ENCODE data around the gene CTPS1.

CTPS1 gene, protein sequence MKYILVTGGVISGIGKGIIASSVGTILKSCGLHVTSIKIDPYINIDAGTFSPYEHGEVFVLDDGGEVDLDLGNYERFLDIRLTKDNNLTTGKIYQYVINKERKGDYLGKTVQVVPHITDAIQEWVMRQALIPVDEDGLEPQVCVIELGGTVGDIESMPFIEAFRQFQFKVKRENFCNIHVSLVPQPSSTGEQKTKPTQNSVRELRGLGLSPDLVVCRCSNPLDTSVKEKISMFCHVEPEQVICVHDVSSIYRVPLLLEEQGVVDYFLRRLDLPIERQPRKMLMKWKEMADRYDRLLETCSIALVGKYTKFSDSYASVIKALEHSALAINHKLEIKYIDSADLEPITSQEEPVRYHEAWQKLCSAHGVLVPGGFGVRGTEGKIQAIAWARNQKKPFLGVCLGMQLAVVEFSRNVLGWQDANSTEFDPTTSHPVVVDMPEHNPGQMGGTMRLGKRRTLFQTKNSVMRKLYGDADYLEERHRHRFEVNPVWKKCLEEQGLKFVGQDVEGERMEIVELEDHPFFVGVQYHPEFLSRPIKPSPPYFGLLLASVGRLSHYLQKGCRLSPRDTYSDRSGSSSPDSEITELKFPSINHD

DNA sequence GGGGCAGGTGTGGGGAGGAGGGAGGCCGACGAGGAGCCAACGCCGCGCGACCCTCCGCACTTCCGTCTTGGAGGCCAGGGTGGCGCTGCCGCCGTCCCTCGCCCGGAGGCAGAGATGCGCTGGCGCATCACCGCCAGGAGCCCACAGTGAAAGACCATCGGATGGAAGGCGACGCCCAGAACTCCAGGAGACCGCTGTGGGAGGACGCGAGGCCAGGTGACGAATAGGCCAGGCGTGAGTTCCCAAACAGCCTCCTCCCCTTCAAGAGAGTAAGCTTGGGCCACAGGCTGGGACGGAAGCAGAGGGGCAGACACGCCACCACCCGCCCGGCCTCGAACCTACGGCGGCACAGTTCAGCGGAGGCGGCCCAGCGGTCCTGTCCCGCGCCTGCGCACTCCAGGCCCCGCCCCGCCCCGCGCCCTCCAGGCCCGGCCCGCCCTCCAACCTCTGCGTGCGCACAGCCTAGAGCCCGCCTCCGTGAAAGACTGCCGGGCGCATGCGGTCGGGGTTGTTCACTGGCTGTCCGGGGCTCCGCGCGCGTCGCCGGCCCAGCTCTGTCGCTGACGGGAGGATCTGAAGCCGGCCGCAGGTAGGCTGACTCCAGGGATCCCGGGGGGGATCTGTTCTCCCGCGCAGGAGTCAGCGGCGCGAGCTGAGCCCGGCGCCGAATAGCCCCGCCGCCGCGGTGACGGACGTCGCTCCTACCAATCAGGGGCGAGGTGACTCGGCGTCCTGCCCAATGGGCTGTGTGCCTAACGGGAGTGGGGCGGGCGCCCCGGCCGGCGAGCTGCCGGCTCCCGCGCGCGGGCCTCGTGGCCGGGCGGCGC lies at the start of gene CTPS1:
Gene CTPS1, plus strand, starts transcription at position 456 of the 827 bp plus-strand sequence. CDS start 3,595 bp downstream, outside the sequence.
- peak; percentile 95 for DNase-seq

DNA sequence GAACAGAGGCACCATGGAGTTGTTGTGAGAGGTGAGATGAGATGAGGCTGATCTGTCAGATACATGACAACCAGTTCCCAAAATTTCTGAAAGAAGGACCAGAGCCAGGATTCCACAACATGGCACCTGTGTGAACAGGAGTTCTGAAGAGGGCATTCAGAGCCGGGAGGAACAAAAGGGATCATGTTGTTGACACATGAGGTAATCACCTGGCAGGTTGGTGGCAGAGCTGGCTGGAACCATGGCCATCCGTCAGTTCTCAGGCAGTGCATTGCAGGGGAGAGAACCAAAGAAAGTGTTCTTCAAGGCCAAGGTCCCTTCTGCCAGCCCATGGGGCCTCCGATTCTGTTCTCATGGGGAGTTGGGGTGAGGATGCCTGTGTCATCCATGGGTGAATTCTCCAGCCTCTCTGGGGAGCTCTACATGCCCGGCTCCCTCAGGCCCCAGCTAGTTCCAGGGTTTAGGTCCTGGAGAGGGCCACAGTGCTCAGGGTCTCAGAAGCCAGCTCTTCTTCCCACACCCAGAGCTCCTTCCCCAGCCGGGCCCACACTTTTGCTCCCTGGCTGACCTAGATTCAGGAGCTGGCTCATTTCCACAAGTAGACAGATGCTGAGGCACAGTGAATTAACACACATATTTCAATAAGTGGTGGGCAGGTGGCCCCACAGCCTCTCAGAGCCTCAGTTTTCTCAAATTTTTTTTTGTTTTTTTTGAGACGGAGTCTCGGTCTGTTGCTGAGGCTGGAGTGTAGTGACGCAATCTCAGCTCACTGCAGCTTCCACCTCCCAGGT lies 49.1 kb upstream of the CTPS1 start:
- DNase-seq, result no peak

DNA sequence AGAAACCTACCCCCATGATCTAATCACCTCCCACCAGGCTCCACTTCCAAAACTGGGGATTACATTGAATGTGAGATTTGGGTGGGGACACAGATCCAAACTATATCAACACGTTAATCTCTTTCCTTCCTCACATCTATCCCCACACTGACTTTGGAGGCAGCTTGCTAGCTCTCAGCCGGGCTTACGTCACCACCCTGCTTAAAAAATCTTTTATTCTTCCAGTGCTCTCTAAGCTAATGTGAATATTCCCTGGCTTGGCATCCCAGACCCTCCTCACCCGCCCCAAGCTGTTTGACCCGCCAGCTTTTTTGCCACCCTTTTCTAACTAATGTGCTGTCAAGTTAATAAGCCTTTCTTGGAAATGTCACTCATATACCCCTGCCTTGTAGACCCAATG lies 47.9 kb upstream of the CTPS1 start:
- DNase-seq, result no peak

DNA sequence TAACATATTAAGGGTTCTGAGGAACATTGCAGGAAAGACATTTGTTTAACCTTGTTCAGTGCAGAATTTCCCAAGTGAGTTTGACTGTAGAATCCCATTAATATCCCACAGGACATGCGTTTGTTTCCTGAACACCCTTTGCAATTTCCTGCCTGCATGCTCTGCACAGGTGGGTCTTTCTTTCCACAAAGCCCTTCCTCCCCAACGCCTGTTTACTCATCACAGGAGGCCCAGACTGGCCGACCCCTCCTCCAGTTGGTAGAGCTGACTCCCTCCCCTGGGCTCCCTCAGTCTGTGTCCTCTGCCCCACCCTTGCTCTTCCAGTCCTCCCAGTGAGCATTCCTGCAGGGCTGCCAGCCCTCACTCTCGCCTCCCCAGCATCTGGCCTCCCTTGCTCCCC lies 47.5 kb upstream of the CTPS1 start:
- DNase-seq, result no peak

DNA sequence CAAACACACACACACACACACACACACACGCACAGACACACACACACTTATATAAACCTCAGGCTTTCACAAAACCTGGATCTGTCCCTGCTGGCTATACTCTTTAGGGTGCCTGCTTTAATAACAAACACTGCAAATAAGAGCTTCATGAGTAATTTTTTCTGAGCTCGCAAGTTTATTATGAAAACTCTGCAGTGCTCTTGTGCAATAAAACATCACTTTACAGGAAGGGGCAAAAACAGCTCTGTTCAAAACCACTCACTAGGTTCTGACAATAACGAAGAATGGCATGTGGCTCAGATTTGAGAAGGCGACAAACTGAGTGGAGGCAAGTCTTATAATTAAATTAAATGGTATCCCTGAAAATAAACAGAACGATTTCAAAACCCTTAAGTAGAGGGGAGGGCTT lies 42.6 kb upstream of the CTPS1 start:
- no peak for DNase-seq

DNA sequence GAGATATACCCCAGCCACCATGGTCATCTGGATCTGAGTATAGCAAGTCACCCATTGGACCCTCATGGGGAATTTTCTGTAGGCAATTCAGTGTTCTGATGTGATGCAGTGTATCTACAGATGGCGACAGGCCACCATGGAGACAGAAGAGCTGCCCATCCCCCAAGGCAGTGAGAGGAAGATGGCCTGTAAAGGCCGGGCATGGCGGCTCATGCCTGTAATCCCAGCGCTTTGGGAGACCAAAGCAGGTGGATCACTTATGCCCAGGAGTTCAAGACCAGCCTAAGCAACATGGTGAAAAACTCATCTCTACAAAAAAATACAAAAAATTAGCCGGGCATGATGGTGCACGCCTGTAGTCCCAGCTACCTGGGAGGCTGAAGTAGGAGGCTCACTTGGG lies 41.1 kb upstream of the CTPS1 start:
- no peak for DNase-seq

DNA sequence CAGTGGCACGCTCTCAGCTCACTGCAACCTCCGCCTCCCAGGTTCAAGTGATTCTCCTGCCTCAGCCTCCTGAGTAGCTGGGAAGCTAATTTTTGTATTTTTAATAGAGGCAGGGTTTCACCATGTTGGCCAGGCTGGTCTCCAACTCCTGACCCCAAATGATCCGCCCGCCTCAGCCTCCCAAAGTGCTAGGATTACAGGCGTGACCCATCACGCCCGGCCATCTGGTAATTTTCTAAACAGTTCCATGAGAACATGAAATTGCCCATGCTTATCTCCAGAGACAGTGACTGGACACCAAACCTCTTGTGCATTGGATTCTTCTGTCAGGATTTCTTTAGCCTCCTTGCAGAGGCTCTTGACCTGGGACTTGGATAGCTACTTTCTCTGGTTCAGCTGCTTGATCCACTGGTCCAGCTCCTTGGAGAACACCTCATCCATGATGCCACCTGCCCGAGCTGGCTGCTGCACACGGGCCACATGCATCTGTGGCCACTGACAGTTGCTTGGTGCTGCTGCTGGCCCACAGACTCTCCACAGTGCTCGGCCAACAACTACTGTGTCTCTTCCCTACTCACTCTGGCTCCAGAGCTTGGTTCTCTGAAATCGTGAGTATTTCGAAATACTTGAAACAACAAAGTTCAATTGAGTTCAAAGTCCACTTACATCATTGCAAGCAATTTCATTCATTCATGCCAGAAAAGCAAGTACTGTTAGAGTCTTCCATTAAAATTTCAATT lies 40.0 kb upstream of the CTPS1 start:
- no peak for DNase-seq

DNA sequence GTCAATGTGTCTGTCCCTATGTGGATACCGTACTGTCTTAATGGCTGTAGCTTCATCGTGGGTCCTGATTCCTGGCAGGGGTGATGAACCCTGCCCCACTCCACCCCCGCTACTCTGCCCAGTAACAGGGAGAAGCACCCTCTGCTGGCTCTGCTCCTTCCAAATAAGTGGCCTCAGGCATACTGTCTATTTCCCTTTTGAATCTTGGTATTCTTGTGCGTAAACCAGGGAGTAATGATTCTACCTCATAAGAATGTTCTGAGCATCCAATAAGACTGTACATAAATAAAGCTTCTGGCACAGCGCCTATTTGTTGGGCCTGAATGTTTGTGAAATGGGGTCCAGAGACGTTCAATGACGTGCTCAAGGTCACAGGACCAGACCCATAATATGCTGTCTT lies 35.2 kb upstream of the CTPS1 start:
- no peak for DNase-seq

DNA sequence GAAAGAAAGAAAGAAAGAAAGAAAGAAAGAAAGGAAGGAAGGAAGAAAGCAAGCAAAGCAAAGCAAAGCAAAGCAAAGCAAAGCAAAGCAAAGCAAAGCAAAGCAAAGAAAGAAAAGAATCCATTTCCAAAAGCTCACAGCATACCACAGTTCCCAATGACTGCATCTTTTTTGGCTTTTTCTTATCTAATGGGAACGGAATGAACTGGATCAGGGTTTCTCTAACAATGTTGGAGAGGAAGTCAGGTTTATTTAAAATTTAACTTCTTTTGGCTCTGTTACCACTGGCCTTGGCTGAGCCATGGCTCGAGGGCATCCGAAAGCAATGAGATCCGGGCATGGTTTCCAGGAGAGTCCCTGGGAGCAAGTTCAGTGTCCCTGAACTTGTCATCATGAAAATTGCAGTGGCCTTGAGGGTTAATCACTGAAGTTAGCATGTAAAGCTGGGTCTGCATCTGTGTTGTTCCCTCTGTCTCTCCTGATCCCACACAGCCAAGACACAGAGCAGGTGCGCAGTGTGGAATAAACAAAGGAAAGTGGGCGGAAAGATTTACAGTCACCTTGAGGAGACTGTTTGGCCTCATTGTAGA lies 34.6 kb upstream of the CTPS1 start:
- DNase-seq, result no peak

DNA sequence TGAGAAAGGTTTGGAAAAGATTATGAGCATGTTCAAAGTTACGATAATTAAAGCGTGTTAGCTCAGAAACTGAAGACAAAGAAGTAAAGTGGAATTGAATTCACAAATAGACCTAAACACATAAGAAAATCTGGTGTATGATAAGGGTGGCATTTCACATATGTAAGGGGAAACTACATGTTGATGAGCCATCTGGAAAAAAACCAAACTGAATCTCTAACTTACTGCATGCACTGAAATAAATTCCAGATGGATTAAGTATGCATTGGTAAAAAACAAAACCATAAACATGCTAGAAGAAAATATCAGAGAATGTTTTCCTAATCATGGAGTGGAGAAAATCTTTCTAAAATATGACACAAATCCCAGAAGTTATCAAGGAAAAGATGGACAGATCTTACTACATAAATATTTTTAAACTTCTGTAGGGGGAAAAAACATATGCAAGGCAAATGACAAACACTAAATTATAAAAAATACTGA lies 34.0 kb upstream of the CTPS1 start:
- no peak for DNase-seq

DNA sequence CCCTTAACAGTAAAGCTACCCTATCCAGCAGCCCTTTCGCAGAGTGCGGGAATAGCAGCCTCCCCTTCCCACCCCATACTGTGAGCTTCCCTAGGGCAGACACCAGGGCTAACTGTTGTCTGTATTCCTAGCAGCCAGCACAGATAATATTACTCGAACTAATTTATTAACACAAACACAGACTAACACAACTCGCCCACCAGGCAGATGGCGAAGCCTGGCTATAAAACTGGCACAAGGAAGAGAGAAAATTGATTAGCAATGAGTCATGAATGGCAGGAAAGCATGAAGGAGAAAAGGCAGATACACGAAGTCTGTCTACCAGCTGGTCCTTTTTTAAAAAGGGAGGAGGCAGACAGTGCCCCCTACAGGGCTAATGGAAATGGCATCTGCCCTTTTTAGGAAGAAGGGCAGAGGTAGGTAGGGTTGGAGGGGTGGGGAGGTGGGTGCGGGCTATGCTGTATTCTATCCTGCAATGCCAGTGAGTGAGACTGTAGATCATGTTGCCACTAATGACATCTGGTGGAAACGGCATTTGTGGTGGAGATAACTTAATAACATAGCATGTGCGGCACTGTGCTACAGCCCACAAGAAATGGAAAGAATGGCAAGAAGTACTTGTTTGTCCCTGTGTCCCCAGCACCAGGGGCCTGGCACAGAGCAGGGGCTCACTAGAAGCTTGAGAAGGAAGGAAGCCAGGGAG lies 30.6 kb upstream of the CTPS1 start:
- DNase-seq, result peak; percentile 45

DNA sequence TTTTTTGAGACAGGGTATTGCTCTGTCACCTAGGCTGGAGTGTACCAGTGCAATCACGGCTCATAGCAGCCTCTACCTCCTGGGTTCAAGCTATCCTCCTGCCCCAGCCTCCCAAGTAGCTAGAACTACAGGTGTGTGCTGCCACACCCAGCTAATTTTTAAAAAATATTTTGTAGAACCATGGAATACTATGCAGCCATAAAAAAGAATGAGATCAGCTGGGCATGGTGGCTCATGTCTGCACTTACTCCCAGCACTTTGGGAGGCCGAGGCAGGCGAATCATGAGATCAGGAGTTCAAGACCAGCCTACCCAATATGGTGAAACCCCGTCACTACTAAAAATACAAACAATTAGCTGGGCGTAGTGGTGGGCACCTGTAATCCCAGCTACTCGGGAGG lies 29.9 kb upstream of the CTPS1 start:
- DNase-seq, result no peak

DNA sequence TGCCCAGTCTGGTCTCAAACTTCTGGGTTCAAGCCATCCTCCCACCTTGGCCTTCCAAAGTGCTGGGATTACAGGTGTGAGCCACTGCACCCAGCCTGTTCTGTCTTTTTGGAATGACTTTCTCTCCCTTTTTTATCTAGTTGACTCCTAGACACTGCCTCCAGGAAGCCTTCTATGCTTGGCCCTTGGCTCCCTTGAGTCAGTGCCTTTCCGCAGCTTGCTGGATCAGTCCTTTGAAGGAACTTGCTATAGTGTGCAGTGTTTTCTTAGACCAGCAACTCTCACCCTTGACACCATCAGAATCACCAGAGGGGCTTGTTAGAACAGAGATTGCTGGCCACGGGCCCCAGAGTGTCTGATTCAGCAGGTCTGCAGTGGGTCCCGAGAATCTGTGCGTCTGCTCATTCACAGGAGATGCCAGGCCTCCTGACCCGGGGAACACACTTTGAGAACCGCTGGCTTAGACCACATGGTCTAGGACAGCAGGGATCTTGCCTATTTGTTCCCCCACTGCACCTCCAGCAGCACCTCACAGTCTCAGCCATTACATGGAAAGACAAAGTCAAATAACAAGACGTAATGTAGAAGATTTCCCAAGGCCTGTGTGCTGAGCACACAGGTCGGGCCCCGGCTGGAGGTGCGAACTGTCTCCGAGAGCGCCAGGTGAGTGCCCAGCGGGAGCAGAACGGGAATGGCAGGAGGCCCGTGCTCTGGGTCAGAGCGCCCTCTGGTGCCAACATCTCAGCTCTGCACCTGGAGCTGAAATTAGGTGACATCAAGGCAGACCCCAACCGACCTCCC lies 27.4 kb upstream of the CTPS1 start:
- DNase-seq, result peak; percentile 53

DNA sequence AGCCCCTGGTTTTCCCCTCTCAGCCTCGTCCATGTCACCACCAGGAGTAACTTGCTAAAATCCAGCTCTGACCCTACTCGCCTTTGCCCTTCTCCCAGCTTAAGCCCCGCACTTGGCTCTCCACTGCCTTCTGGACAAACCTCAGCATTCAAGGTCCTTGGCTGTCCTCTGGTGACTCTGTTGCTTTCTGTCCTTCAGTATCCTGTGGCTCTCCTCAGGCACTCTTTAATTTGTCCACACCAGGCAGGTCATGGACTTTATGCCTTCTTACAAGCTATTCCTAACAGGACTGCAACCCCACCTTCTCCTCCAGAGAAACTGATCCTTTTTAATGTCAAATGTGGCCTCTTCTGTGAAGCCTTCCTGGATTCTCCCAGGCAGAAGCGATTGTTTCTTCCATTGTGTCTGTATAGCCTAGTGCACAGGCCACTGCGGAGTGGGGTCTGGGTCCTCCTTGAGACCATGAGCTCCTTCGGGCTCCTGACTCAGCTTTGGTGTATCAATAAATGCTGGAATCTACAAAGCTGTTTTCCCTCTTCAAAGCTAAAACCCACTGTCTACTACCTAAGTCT lies 26.7 kb upstream of the CTPS1 start:
- no peak for DNase-seq

DNA sequence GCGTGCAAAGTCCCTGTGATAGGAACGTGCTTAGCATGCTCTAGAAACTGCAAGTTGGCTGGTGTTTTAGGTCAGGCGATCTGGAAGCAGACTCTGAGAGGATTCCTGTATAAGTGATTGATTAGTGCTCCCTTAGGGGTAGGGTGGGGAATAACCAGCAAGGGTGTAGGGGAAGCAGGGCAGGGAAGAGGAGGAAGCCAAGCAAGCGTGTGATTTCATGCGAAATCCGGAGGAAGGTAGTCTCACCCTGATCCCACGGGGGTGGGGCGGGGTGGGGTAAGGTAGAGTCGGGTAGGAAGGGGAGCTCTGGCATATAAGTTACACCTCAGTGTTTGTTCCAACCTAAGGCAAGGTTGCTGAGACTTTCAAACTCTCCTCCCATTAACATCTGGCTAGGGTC lies 24.9 kb upstream of the CTPS1 start:
- DNase-seq, result no peak

DNA sequence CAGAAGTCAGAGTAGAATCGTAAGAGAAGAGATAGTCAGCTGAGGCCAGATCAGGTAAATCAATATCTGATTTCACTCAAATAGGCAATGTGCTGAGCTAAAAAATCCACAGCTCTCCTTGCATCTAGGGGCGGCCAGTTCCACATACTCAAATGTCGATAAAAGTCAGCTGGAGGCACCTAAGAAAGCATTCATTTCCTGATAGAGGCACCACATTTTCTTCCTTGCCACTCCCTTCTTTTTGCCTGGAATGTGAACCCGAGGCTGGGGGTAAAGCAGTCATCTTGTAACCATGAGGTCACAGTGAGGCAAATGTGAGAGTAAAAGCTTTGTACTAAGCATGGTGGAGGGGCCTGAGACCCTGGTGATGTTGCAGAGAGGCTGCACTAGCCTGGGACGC lies 24.2 kb upstream of the CTPS1 start:
- no peak for DNase-seq

DNA sequence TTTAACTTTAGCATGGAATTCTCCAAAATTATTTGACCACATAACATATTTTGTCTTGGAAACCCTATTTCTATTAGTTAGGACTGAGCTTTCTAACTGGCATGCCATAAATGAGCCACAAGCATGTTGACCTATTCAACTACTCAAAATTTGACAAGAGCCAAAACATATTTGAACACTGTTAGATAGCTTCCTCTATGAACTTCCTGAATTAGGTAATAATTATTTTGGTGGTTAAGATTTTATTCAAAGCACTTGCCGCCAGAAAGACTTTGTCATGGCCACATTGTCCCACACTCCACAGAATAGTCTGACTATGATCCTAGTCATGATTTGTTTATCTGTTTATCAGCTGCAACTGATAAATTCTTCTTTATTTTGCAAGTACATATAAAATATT lies 23.1 kb upstream of the CTPS1 start:
- no peak for DNase-seq

DNA sequence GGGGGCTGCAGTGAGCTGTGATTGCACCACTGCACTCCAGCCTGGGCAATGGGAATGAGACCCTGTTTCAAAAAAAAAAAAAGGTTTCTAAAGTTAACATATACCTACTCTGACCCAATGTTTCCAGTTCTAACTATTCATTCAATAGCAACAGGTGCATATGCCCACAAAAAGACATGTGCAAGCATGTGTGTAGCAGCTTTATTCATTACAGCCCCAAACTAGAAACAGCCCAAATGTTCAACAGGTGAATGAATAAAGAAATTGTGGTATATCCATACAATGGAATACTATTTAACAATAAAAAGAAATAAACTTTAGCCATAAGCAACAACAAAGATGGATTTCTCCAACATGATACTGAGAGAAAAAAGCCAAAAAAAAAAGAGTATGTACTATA lies 21.3 kb upstream of the CTPS1 start:
- no peak for DNase-seq

DNA sequence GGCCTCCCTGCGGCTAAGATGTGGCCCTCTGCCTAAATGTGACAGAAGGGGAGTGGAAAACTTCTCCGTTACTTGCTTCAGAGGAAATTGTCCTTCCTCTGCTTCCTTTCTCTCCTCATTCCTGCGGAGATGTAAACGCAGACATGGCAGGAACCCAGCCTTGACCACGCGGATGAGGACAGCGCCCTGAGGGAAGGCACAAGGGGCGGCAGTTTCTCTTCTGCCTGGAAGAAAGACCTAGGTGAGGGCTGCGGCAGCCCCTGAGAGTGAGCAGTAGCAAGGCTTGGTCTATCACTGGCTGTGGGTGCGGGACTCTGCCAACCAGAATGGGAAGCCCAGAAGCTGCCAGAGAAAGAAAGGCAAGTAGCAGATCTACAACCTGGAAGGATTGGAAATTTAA lies 14.0 kb upstream of the CTPS1 start:
- no peak for DNase-seq

DNA sequence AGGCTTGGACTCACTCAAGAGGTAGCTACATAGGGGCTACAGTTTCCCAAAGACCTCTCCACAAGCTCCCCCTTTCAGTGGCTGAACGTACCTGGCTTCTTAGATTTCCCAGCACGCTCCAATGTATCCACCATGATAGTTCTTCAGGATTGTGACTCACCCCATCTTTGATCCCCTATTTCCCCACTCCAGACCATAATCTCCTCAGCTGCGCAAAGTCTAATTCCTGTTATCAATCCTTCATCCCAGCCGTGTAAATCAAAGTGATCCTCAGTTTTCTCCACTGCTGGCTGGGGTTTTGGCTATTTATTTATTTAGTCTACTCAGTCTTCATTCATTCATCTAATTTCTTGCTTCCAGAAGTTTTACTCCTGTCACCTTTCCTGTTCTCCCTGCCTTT lies 13.1 kb upstream of the CTPS1 start:
- no peak for DNase-seq
